HG03045 (cell line): ENCODE data around the gene BRINP1.

Experiments
- ATAC-seq: cut with Tn5 transposase; IDR thresholded peaks from one replicate; pipeline ENCODE4 v1.9.1; 2021; ENCODE audit warnings: mild to moderate bottlenecking, moderate library complexity; ENCODE audit not compliant: unreplicated experiment

Gene BRINP1

GRCh38 chr9:119343059-119343990 lies 25.9 kb downstream of the BRINP1 start:
- no peak for ATAC-seq

GRCh38 chr9:119339056-119339455 lies 30.2 kb downstream of the BRINP1 start:
- no peak for ATAC-seq

- no peak for ATAC-seq
Measured at GRCh38 chr9:119337573-119337972, 31.7 kb downstream of the BRINP1 start.

GRCh38 chr9:119334745-119335144 lies 34.5 kb downstream of the BRINP1 start:
- ATAC-seq = no peak

- no peak for ATAC-seq
Measured at GRCh38 chr9:119333507-119334229, 35.6 kb downstream of the BRINP1 start.

GRCh38 chr9:119332522-119332921 lies 36.7 kb downstream of the BRINP1 start:
- ATAC-seq = no peak

- ATAC-seq = no peak
Measured at GRCh38 chr9:119322184-119322583, 47.1 kb downstream of the BRINP1 start.

GRCh38 chr9:119318371-119318770 lies 50.9 kb downstream of the BRINP1 start:
- ATAC-seq = no peak

GRCh38 chr9:119313846-119314245 lies 55.4 kb downstream of the BRINP1 start:
- ATAC-seq = no peak

- no peak for ATAC-seq
Measured at GRCh38 chr9:119310741-119311140, 58.5 kb downstream of the BRINP1 start.

GRCh38 chr9:119307471-119307870 lies 61.8 kb downstream of the BRINP1 start:
- no peak for ATAC-seq

GRCh38 chr9:119304555-119304954 lies 64.7 kb downstream of the BRINP1 start:
- no peak for ATAC-seq

GRCh38 chr9:119302988-119303698 lies 66.1 kb downstream of the BRINP1 start:
- no peak for ATAC-seq

- peak; percentile 61 for ATAC-seq
Measured at GRCh38 chr9:119298076-119298853, 71.0 kb downstream of the BRINP1 start.

- ATAC-seq = no peak
Measured at GRCh38 chr9:119291554-119291953, 77.7 kb downstream of the BRINP1 start.

GRCh38 chr9:119289740-119290433 lies 79.3 kb downstream of the BRINP1 start:
- ATAC-seq = no peak

GRCh38 chr9:119284587-119285337 lies 84.5 kb downstream of the BRINP1 start:
- ATAC-seq = no peak

- no peak for ATAC-seq
Measured at GRCh38 chr9:119284118-119284517, 85.1 kb downstream of the BRINP1 start.

- ATAC-seq = no peak
Measured at GRCh38 chr9:119283078-119283794, 86.0 kb downstream of the BRINP1 start.
